Astrocyte of the cerebellum (primary cell): ENCODE results near the gene GLI3.
A peak's percentile ranks its signal among the peaks of the same experiment; 100 is the strongest.

Experiments
- DNase-seq: peaks from one replicate; pipeline ENCODE4 v3.0.0-alpha.2; 2011; ENCODE audit warnings: low read depth
- H3K4me3 ChIP-seq: 2 replicates; pipeline ENCODE4 v1.5.1; 2011; ENCODE audit warnings: mild to moderate bottlenecking, low read depth, low read length, moderate library complexity
- CTCF ChIP-seq: IDR thresholded peaks from 2 replicates; pipeline ENCODE4 v1.5.1; 2012; ENCODE audit warnings: low read length, low read depth, moderate library complexity, mild to moderate bottlenecking; ENCODE audit errors: missing control alignments
- in situ Hi-C: cut with HindIII; loops from 2 replicates; pipeline ENCODE4 v1.10.0; 2017; ENCODE audit warnings: low sequenced_read_pairs

Gene GLI3

GRCh38 chr7:42049761-42050160, 187.2 kb downstream of the GLI3 start:
- in situ Hi-C loops, result no loop called here
- no peak for DNase-seq
- no peak overlapping the region for H3K4me3 ChIP-seq
- no peak for TF ChIP-seq CTCF

- in situ Hi-C loops, result no loop called here
- no peak for TF ChIP-seq CTCF
- no peak overlapping the region for H3K4me3 ChIP-seq
- peak; percentile 22 for DNase-seq
Observed at GRCh38 chr7:42046483-42046882, 190.5 kb downstream of the GLI3 start.

GRCh38 chr7:42045961-42046360, 191.0 kb downstream of the GLI3 start:
- TF ChIP-seq CTCF, result no peak
- in situ Hi-C loops, result no loop called here
- H3K4me3 ChIP-seq, result no peak overlapping the region
- no peak for DNase-seq

- no peak for DNase-seq
- no peak overlapping the region for H3K4me3 ChIP-seq
- no peak for TF ChIP-seq CTCF
- in situ Hi-C loops, result no loop called here
Observed at GRCh38 chr7:42039921-42040320, 197.1 kb downstream of the GLI3 start.

GRCh38 chr7:42035210-42035609, 201.8 kb downstream of the GLI3 start:
- H3K4me3 ChIP-seq, result no peak overlapping the region
- no peak for DNase-seq
- TF ChIP-seq CTCF, result no peak
- in situ Hi-C loops, result no loop called here

GRCh38 chr7:42033480-42033879, 203.5 kb downstream of the GLI3 start:
- in situ Hi-C loops, result no loop called here
- DNase-seq, result no peak
- TF ChIP-seq CTCF, result no peak
- H3K4me3 ChIP-seq, result no peak overlapping the region

- DNase-seq, result no peak
- in situ Hi-C loops, result loop anchor here (5.0 kb wide), 1 partner anchor 47 kb away; no protein-coding TSS in a partner anchor
- H3K4me3 ChIP-seq, result no peak overlapping the region
- no peak for TF ChIP-seq CTCF
Observed at GRCh38 chr7:42029405-42029804, 207.6 kb downstream of the GLI3 start.
